HL-60 (cell line): ENCODE data around the gene AKAP13.

ENCODE experiments used
- DNase-seq, 2 experiments: peaks; one replicate each; pipeline ENCODE4 v3.0.0-alpha.2; 2010 to 2020; ENCODE audit warnings: low read depth in 1 of 2, low spot score in 1 of 2
- H3K27ac ChIP-seq: fragments of 250-450 bp; sonication (Bioruptor Pico); replicated peaks from 2 replicates; pipeline ENCODE4 v1.5.1; 2020; ENCODE audit warnings: mild to moderate bottlenecking, moderate library complexity
- H3K27me3 ChIP-seq: fragments of 250-450 bp; sonication (Bioruptor Pico); 2 replicates; pipeline ENCODE4 v1.5.1; 2021; ENCODE audit warnings: mild to moderate bottlenecking, moderate library complexity; ENCODE audit not compliant: insufficient read depth, poor library complexity, severe bottlenecking
- H3K4me3 ChIP-seq: replicated peaks from 2 replicates; pipeline ENCODE4 v1.5.1; 2011; ENCODE audit warnings: mild to moderate bottlenecking, control low read depth, low read length; ENCODE audit not compliant: insufficient read depth
- CTCF ChIP-seq: IDR thresholded peaks from one replicate; pipeline ENCODE4 v1.5.1; 2011; ENCODE audit warnings: low read length, control low read depth, inconsistent platforms; ENCODE audit not compliant: insufficient read depth
- GABPA ChIP-seq: IDR thresholded peaks from 2 replicates; pipeline ENCODE4 v1.6.1; 2012; ENCODE audit warnings: low read depth
- POLR2AphosphoS5 ChIP-seq: IDR thresholded peaks from 2 replicates; pipeline ENCODE4 v1.6.1; 2012; ENCODE audit warnings: low read depth
- REST ChIP-seq: IDR thresholded peaks from 2 replicates; pipeline ENCODE4 v1.6.1; 2012; ENCODE audit warnings: low read depth; ENCODE audit not compliant: insufficient replicate concordance
- SPI1 ChIP-seq: IDR thresholded peaks from 2 replicates; pipeline ENCODE4 v1.6.1; 2012; ENCODE audit warnings: low read depth, mild to moderate bottlenecking, borderline replicate concordance

Gene AKAP13

GRCh38 chr15:85764649-85765277 is 384.4 kb downstream of the AKAP13 start:
- Histone ChIP-seq H3K27ac (no peak overlapping the region), H3K27me3 (no peaks in the 10 kb centered on the region)
- TF ChIP-seq POLR2AphosphoS5 (no peak), SPI1 (no peak), GABPA (no peak), REST (no peak), CTCF (no peak)

GRCh38 chr15:85766001-85766831 is 385.8 kb downstream of the AKAP13 start:
- Histone ChIP-seq H3K27me3 (no peaks in the 10 kb centered on the region), H3K27ac (no peak overlapping the region), H3K4me3 (no peak overlapping the region)
- no peak for TF ChIP-seq SPI1
- no peak for TF ChIP-seq CTCF
- no peak for TF ChIP-seq REST
- no peak for TF ChIP-seq POLR2AphosphoS5
- TF ChIP-seq GABPA = no peak
- no peak for DNase-seq

More at GRCh38 chr15:85764649-85765277, 384.4 kb downstream of the AKAP13 start:
- no peak overlapping the region for H3K4me3 ChIP-seq
- no peak for DNase-seq

- DNase-seq = no peak
- no peak overlapping the region for H3K4me3 ChIP-seq
- TF ChIP-seq GABPA (no peak), POLR2AphosphoS5 (no peak), REST (no peak)
- H3K27ac ChIP-seq = no peak overlapping the region
- no peaks in the 10 kb centered on the region for H3K27me3 ChIP-seq
Measured at GRCh38 chr15:85767785-85768529, 387.6 kb downstream of the AKAP13 start.
